GM12878 (cell line): ENCODE results near the gene PRSS50. TPM values are rescaled to one million over a fixed set of nuclear protein-coding genes. Genes with fewer than 3 reads are reported as not detected.

Source experiments
- ATAC-seq: fragments of 200-7000 bp; cut with Tn5 transposase; 3 replicates; pipeline ENCODE4 v1.9.1; 2020; ENCODE audit warnings: mild to moderate bottlenecking, moderate library complexity
- BruUV-seq: library from RNA; stranded (reverse); fragments of 400-500 nt; replicated peaks from 2 replicates; lab custom pipeline; 2021; lab: Mats Ljungman, UMichigan
- CTCF ChIA-PET: fragments of 300-600 bp; sonication (Branson Sonifier 250); formaldehyde crosslinking; extraction: SDS; loops from one replicate; lab custom pipeline; 2021; ENCODE audit warnings: inconsistent platforms; lab: Yijun Ruan, JAX
- POLR2A ChIA-PET: fragments of 350-600 bp; formaldehyde crosslinking; extraction: SDS; loops from one replicate; lab custom pipeline; 2021; ENCODE audit warnings: inconsistent platforms; lab: Charles Lee
- RAD21 ChIA-PET: fragments of 300-600 bp; sonication (Branson Sonifier 250); formaldehyde crosslinking; loops from one replicate; lab custom pipeline; 2023; ENCODE audit warnings: antibody characterized with exemption; ENCODE audit not compliant: unreplicated experiment; lab: Charles Lee
- SMC1A ChIA-PET: fragments of 300-600 bp; sonication (Branson Sonifier 250); formaldehyde crosslinking; loops from one replicate; lab custom pipeline; 2023; ENCODE audit not compliant: unreplicated experiment, uncharacterized antibody; lab: Charles Lee
- DNase-seq: peaks from one replicate; pipeline ENCODE4 v3.0.0-alpha.2; 2011; ENCODE audit warnings: low read depth, low spot score
- FAIRE-seq: peaks from 3 replicates; lab custom pipeline; 2011; peaks lifted over from hg19 to GRCh38; lab: Jason Lieb, UNC
- H2AFZ ChIP-seq: 2 replicates; pipeline ENCODE4 v1.6.0; 2011; ENCODE audit warnings: low read depth, low read length, control low read depth; ENCODE audit not compliant: control insufficient read depth
- H3K27ac ChIP-seq: 2 replicates; pipeline ENCODE4 v1.5.1; 2011; ENCODE audit warnings: control low read depth; ENCODE audit not compliant: control insufficient read depth, insufficient read depth
- H3K27me3 ChIP-seq, 2 experiments: replicated peaks in 1 of 2; 2 replicates each; pipeline versions ENCODE4 v1.6.0 to v1.6.1; 2011; ENCODE audit warnings: low read length in 1 of 2; ENCODE audit not compliant: control insufficient read depth in 2 of 2, insufficient read depth in 2 of 2
- H3K36me3 ChIP-seq, 2 experiments: 2 replicates each; pipeline ENCODE4 v1.5.1; 2011; ENCODE audit warnings: low read length in 1 of 2; ENCODE audit not compliant: control insufficient read depth in 2 of 2, insufficient read depth in 2 of 2
- H3K4me1 ChIP-seq: 2 replicates; pipeline ENCODE4 v1.6.1; 2011; ENCODE audit warnings: mild to moderate bottlenecking, low read length, moderate library complexity, mixed read lengths; ENCODE audit not compliant: control insufficient read depth, insufficient read depth
- H3K4me2 ChIP-seq: 2 replicates; pipeline ENCODE4 v1.6.0; 2011; ENCODE audit warnings: control low read depth; ENCODE audit not compliant: control insufficient read depth, insufficient read depth
- H3K4me3 ChIP-seq: fragments of 200-600 bp; sonication (generic); 2 replicates; pipeline ENCODE4 v1.5.1; 2016
- H3K79me2 ChIP-seq: 2 replicates; pipeline ENCODE4 v1.6.0; 2011; ENCODE audit warnings: low read length; ENCODE audit not compliant: control insufficient read depth, insufficient read depth
- H3K9ac ChIP-seq: 2 replicates; pipeline ENCODE4 v1.8.0; 2011; ENCODE audit warnings: low read length, control low read depth, mixed read lengths; ENCODE audit not compliant: control insufficient read depth, insufficient read depth
- H3K9me3 ChIP-seq: replicated peaks from 3 replicates; pipeline ENCODE4 v1.5.1; 2011; ENCODE audit warnings: mild to moderate bottlenecking, low read length; ENCODE audit not compliant: control insufficient read depth, insufficient read depth
- H4K20me1 ChIP-seq: 2 replicates; pipeline ENCODE4 v1.6.0; 2011; ENCODE audit not compliant: control insufficient read depth, insufficient read depth
- CEBPB ChIP-seq, 2 experiments: fragments of 150-350 bp in 1 of 2; IDR thresholded peaks; 2 replicates each; pipeline ENCODE4 v1.6.1; 2012 to 2014; ENCODE audit warnings: low read depth in 2 of 2, low read length in 2 of 2, borderline replicate concordance in 1 of 2, inconsistent platforms in 1 of 2
- CREM ChIP-seq: IDR thresholded peaks from 2 replicates; pipeline ENCODE4 v1.6.1; 2014; ENCODE audit warnings: antibody characterized with exemption, low read depth
- FOXK2 ChIP-seq: fragments of 450-650 bp; IDR thresholded peaks from 2 replicates; pipeline ENCODE4 v1.6.1; 2017; ENCODE audit warnings: mild to moderate bottlenecking, moderate library complexity
- MXI1 ChIP-seq: fragments of 150-350 bp; IDR thresholded peaks from 2 replicates; pipeline ENCODE4 v1.6.1; 2011; ENCODE audit warnings: low read depth, mild to moderate bottlenecking, inconsistent platforms, low read length, improper control_type of control experiment
- SUZ12 ChIP-seq: fragments of 200-600 bp; sonication (generic); IDR thresholded peaks from one replicate; pipeline ENCODE4 v1.6.1; 2018; ENCODE audit warnings: antibody characterized with exemption, mild to moderate bottlenecking; ENCODE audit not compliant: unreplicated experiment
- ZNF24 ChIP-seq: fragments of 450-650 bp; IDR thresholded peaks from 2 replicates; pipeline ENCODE4 v1.6.1; 2017; ENCODE audit warnings: antibody characterized with exemption, mild to moderate bottlenecking
- ZNF274 ChIP-seq: IDR thresholded peaks from one replicate; pipeline ENCODE4 v1.8.0; 2011; ENCODE audit not compliant: insufficient read length, insufficient read depth
- ZNF622 ChIP-seq: fragments of 450-650 bp; IDR thresholded peaks from 2 replicates; pipeline ENCODE4 v1.6.1; 2017; ENCODE audit warnings: mild to moderate bottlenecking, inconsistent platforms
- WGBS: methylation state at CpG from one replicate; pipeline ENCODE4 v1.1.6; 2016; ENCODE audit warnings: low lambda C conversion rate; ENCODE audit not compliant: insufficient replicate concordance, insufficient coverage; ENCODE audit errors: missing lambda C conversion rate; 5-methylcytosine and 5-hydroxymethylcytosine counted together
- in situ Hi-C: fragments of 300-500 bp; cut with MboI; formaldehyde crosslinking; loops from 9 replicates; pipeline ENCODE4 v1.14.3; 2018; ENCODE audit warnings: mixed read lengths
- intact Hi-C: fragments of 100-400 bp; cut with micrococcal nuclease; formaldehyde crosslinking; loops from one replicate; pipeline ENCODE4 v1.14.2; 2022; ENCODE audit not compliant: unreplicated experiment
- polyA plus RNA-seq, 11 experiments: library from polyadenylated mRNA; depleted of rRNA in 4 of 11; unstranded in 6 of 11; stranded (reverse) in 5 of 11; fragments of >200 nt; fragmentation: Nextera tagmentation in 4 of 11; fragmentation: Illumina TruSeq in 1 of 11; extraction: Ambion mirVana in 4 of 11; extraction: Trizol in 1 of 11; gene quantifications; 1 replicate in 1 of 11; 2 replicates in 10 of 11; pipeline versions ENCODE4 v1.2.1 to v1.2.3, GENCODE V29; 2011 to 2016; ENCODE audit warnings: inconsistent platforms in 2 of 11, missing spikeins in 2 of 11, low read depth in 1 of 11
- total RNA-seq, 4 experiments: library from RNA; depleted of rRNA in 3 of 4; stranded (reverse); fragments of >200 nt in 3 of 4; fragmentation: Illumina TruSeq in 1 of 4; extraction: Trizol in 1 of 4; gene quantifications; 2 replicates each; pipeline versions ENCODE4 v1.2.1 to v1.2.3, GENCODE V29; 2013 to 2021
- TF ChIP-seq, protein P1 (sequence below): fragments of 450-650 bp; formaldehyde crosslinking; IDR thresholded peaks from 2 replicates; pipeline ENCODE4 v1.4.0; 2022; ENCODE audit warnings: mild to moderate bottlenecking, moderate library complexity
- TF ChIP-seq, protein P2 (sequence below): fragments of 450-650 bp; IDR thresholded peaks from 2 replicates; pipeline ENCODE4 v1.6.1; 2016; ENCODE audit warnings: mild to moderate bottlenecking

The PRSS50 gene
- total and polyA plus RNA-seq, 10 of the 15 experiments (the other 5 are each of a cell fraction or from before 2014, with no cell fraction given), result 0.05 TPM; not detected in 9

DNA sequence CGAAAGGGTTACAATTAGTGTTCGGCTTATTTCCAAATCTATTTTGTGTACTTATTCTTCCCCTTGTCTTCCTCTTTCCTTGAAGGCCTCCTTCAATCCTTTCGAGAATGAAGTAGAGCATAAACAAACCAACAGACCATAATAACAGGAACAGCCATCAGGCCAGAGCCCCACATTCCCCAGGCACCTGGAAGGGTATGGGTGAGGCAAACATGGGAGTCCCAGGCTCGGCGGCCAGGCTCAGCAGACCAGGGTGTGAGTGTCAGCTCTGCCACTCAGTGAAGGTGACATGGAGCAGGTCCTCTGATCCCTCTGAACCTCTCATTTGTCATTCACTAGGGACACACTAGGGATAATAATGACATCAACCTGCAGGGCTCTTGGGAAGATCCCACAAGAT, 38.0 kb downstream of the PRSS50 start (continued):
- TF ChIP-seq, protein P1, sequence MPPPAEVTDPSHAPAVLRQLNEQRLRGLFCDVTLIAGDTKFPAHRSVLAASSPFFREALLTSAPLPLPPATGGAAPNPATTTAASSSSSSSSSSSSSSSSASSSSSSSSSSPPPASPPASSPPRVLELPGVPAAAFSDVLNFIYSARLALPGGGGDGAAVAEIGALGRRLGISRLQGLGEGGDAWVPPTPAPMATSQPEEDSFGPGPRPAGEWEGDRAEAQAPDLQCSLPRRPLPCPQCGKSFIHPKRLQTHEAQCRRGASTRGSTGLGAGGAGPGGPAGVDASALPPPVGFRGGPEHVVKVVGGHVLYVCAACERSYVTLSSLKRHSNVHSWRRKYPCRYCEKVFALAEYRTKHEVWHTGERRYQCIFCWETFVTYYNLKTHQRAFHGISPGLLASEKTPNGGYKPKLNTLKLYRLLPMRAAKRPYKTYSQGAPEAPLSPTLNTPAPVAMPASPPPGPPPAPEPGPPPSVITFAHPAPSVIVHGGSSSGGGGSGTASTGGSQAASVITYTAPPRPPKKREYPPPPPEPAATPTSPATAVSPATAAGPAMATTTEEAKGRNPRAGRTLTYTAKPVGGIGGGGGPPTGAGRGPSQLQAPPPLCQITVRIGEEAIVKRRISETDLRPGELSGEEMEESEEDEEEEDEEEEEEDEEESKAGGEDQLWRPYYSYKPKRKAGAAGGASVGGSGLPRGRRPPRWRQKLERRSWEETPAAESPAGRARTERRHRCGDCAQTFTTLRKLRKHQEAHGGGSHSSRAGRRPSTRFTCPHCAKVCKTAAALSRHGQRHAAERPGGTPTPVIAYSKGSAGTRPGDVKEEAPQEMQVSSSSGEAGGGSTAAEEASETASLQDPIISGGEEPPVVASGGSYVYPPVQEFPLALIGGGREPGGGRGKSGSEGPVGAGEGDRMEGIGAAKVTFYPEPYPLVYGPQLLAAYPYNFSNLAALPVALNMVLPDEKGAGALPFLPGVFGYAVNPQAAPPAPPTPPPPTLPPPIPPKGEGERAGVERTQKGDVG (CRISPR knock-in tag), result no peak
- no peak for TF ChIP-seq SUZ12

DNA sequence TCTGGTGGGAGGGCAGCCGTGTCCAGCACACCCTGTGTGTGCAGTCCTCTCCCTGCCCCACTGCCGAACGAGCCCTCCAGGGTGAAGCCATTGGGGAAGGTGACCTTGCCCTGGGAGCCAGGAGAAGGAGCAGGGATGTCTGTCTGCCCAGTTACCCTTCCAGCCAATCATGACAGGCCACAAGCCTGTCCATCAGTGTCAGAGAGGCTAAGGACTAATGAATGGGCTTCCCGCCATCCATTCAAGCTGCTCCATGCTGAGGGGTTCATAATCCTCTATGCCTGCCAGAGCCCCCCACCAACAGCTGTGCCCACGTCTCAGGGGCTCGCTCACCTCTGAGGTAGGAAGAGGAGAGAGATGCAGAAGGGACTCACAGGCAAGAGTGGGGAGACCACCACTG, 39.4 kb downstream of the PRSS50 start:
- no peak overlapping the region for H3K4me3 ChIP-seq
- no peak overlapping the region for H3K4me2 ChIP-seq
- FAIRE-seq (no peak), DNase-seq (no peak), ATAC-seq (no peak)
- in situ Hi-C loops, result no loop called here
- no peaks in the 10 kb centered on the region for H3K27me3 ChIP-seq
- CTCF ChIA-PET, result no interaction called here
- RAD21 ChIA-PET, result no interaction called here
- POLR2A ChIA-PET, result no interaction called here
- H3K9me3 ChIP-seq, result no peaks in the 10 kb centered on the region
- H4K20me1 ChIP-seq, result no peaks in the 10 kb centered on the region
- no TSS peak for BruUV-seq
- H3K36me3 ChIP-seq, result no peaks in the 10 kb centered on the region
- SMC1A ChIA-PET, result no interaction called here
- no peak overlapping the region for H3K9ac ChIP-seq
- intact Hi-C loops, result no loop called here
- H2AFZ ChIP-seq, result no peak overlapping the region
- no peak overlapping the region for H3K27ac ChIP-seq
- H3K4me1 ChIP-seq, result no peaks in the 10 kb centered on the region
- H3K79me2 ChIP-seq, result no peaks in the 10 kb centered on the region
- TF ChIP-seq ZNF622, result no peak
- TF ChIP-seq ZNF24, result no peak
- no peak for TF ChIP-seq CEBPB (IDR thresholded peaks at IDR 0.05; ENCODE audit: borderline replicate concordance in 1 of 2, low read depth in 2 of 2, low read length in 2 of 2)
- TF ChIP-seq MXI1, result no peak
- TF ChIP-seq CREM, result no peak
- TF ChIP-seq ZNF274, result no peak
- TF ChIP-seq, protein P2, sequence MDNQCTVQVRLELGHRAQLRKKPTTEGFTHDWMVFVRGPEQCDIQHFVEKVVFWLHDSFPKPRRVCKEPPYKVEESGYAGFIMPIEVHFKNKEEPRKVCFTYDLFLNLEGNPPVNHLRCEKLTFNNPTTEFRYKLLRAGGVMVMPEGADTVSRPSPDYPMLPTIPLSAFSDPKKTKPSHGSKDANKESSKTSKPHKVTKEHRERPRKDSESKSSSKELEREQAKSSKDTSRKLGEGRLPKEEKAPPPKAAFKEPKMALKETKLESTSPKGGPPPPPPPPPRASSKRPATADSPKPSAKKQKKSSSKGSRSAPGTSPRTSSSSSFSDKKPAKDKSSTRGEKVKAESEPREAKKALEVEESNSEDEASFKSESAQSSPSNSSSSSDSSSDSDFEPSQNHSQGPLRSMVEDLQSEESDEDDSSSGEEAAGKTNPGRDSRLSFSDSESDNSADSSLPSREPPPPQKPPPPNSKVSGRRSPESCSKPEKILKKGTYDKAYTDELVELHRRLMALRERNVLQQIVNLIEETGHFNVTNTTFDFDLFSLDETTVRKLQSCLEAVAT, result no peak
- no peak for TF ChIP-seq FOXK2
- 28% methylated on average over 5 of the region's 6 CpGs for WGBS
